OCI-LY1 (cell line): ENCODE measurements around the gene AMPD3.

Experiments used
- EZH2 ChIP-seq: fragments of 200-600 bp; sonication (generic), shearing (Covaris generic); IDR thresholded peaks from 2 replicates; pipeline ENCODE4 v1.8.0; 2017; ENCODE audit warnings: borderline replicate concordance, mixed run types, mild to moderate bottlenecking, antibody characterized with exemption, low read length, moderate library complexity, mixed read lengths
- TF ChIP-seq, protein P1 (sequence below): fragments of 200-600 bp; sonication (generic), shearing (Covaris generic); IDR thresholded peaks from 2 replicates; pipeline ENCODE4 v1.5.1; 2017; ENCODE audit warnings: mild to moderate bottlenecking, antibody characterized with exemption, low read length, moderate library complexity, mixed read lengths

DNA sequence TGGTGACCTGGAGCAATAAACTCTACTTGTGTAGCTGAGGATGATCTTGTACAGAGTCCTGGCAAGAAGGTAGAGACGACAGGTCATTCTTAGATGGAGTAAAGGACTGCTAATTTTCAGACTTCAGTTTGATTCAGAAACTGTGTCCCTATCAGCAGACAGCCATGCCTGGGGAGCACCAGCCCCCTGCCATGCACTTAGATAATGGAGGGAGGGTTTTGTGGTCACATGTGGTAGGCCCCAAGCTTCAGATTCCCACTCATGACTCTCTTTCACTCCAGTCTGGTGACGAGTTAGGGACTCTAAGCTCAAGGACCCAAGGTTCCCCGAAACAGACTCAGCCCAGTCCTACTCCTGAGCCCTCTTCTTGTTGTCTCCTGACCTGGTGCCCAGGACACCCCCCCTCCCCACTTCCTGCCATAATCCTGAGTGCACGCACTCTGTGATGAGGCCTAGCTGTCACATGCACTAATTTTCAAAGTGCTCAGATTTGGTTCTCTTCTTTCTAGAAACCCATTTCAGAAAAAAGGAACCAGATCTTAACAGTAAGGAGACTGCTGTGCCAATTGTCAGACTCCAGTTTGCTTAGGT lies 10.2 kb upstream of the AMPD3 start:
- TF ChIP-seq, protein P1, sequence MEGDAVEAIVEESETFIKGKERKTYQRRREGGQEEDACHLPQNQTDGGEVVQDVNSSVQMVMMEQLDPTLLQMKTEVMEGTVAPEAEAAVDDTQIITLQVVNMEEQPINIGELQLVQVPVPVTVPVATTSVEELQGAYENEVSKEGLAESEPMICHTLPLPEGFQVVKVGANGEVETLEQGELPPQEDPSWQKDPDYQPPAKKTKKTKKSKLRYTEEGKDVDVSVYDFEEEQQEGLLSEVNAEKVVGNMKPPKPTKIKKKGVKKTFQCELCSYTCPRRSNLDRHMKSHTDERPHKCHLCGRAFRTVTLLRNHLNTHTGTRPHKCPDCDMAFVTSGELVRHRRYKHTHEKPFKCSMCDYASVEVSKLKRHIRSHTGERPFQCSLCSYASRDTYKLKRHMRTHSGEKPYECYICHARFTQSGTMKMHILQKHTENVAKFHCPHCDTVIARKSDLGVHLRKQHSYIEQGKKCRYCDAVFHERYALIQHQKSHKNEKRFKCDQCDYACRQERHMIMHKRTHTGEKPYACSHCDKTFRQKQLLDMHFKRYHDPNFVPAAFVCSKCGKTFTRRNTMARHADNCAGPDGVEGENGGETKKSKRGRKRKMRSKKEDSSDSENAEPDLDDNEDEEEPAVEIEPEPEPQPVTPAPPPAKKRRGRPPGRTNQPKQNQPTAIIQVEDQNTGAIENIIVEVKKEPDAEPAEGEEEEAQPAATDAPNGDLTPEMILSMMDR, result no peak
- TF ChIP-seq EZH2, result no peak
